ENCODE measurements around the gene CMC1. TPM values are rescaled to one million over a fixed set of nuclear protein-coding genes. Genes with fewer than 3 reads are reported as not detected.

Gene CMC1
- total and polyA plus RNA-seq, 4 donors, result 17.6 to 35.6 (median 26.9) TPM

- H3K4me1 ChIP-seq (ENCODE audit: control insufficient read depth in 5 of 5, insufficient read depth in 5 of 5, low read length in 5 of 5), result no peaks in the 10 kb centered on the region
- no peak for TF ChIP-seq CTCF (IDR thresholded peaks at IDR 0.05; ENCODE audit: control extremely low read depth, extremely low read depth)
- no peaks in the 10 kb centered on the region for H3K27me3 ChIP-seq (ENCODE audit: control insufficient read depth in 3 of 3, insufficient read depth in 3 of 3, low read length in 2 of 3)
- peaks cover 0 to 31% (median 13%) of the 10 kb centered on the region in 4 donors for H3K36me3 ChIP-seq (ENCODE audit: control insufficient read depth in 4 of 4, insufficient read depth in 4 of 4, low read length in 4 of 4)
- H3K27ac ChIP-seq (ENCODE audit: low read depth in 1 of 2, low read length in 1 of 2), result no peak overlapping the region
- no peak for ATAC-seq (ENCODE audit: insufficient read depth, low FRiP score)
- no peaks in the 10 kb centered on the region for H3K9me3 ChIP-seq (ENCODE audit: control insufficient read depth in 4 of 4, insufficient read depth in 3 of 4, low read length in 3 of 4)
- H3K4me3 ChIP-seq, result no peak overlapping the region
- no peak for DNase-seq
- no peak overlapping the region for H3K9ac ChIP-seq (ENCODE audit: insufficient read depth in 1 of 2, low read length in 2 of 2)
Observed at GRCh38 chr3:28320981-28321380, 79.6 kb downstream of the CMC1 start.

DNA sequence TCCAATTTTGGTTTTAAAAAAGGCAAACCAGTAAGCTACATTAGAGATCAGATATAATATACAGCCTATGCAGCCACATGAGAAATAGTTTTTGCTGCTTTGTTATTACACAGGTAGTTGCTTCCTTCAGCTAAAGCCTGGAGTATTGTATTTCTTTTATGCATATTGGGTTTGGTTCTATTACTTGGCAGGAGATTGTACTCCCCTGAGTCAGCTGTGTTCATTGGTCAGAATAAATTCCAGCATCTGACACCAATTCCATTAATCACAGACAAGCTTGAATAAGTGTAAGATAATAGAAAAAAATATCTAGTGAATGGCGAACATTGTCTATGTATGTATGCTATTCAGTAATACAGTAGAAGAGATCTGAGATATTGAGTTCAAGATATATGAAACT, 81.0 kb downstream of the CMC1 start:
- no peak overlapping the region for H3K9ac ChIP-seq (ENCODE audit: insufficient read depth in 1 of 2, low read length in 2 of 2)
- TF ChIP-seq CTCF (IDR thresholded peaks at IDR 0.05; ENCODE audit: control extremely low read depth, extremely low read depth), result no peak
- H3K27ac ChIP-seq (ENCODE audit: low read depth in 1 of 2, low read length in 1 of 2), result no peak overlapping the region
- no peaks in the 10 kb centered on the region for H3K27me3 ChIP-seq (ENCODE audit: control insufficient read depth in 3 of 3, insufficient read depth in 3 of 3, low read length in 2 of 3)
- DNase-seq (no peak), ATAC-seq (ENCODE audit: insufficient read depth, low FRiP score) (no peak)
- peaks cover 2 to 31% (median 13%) of the 10 kb centered on the region in 4 donors for H3K36me3 ChIP-seq (ENCODE audit: control insufficient read depth in 4 of 4, insufficient read depth in 4 of 4, low read length in 4 of 4)
- H3K4me3 ChIP-seq, result no peak overlapping the region
- 96% methylated on average over 1 of the region's 1 CpG for WGBS, 2 donors
- no peaks in the 10 kb centered on the region for H3K9me3 ChIP-seq (ENCODE audit: control insufficient read depth in 4 of 4, insufficient read depth in 3 of 4, low read length in 3 of 4)
- no peaks in the 10 kb centered on the region for H3K4me1 ChIP-seq (ENCODE audit: control insufficient read depth in 5 of 5, insufficient read depth in 5 of 5, low read length in 5 of 5)

DNA sequence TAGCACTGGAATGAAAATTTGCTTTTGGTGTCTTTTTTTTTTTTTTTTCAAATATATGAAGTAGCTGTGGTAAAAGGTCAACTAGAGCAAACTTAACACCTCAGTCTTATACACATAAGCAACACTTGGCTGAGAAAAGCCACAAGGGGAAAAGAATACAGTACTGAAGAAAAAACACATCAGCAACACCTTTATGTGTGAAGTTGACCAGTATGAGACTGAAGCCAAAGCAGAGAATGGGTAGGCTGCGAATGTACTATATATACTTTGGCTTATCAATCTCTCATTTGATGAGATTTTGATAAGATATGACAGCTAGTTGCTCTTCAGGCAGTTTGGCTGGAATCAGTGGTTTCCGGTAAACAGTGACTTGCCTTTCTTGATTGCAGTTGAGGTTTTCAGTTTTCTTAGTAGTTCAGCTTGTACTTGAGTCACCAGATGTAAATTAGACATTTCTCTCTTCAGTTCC, 85.1 kb downstream of the CMC1 start:
- H3K9ac ChIP-seq (ENCODE audit: insufficient read depth in 1 of 2, low read length in 2 of 2), result no peak overlapping the region
- H3K27me3 ChIP-seq (ENCODE audit: control insufficient read depth in 3 of 3, insufficient read depth in 3 of 3, low read length in 2 of 3), result no peaks in the 10 kb centered on the region
- H3K9me3 ChIP-seq (ENCODE audit: control insufficient read depth in 4 of 4, insufficient read depth in 3 of 4, low read length in 3 of 4), result no peaks in the 10 kb centered on the region
- H3K36me3 ChIP-seq (ENCODE audit: control insufficient read depth in 4 of 4, insufficient read depth in 4 of 4, low read length in 4 of 4), result peaks cover 2 to 24% (median 10%) of the 10 kb centered on the region in 4 donors
- no peak for TF ChIP-seq CTCF (IDR thresholded peaks at IDR 0.05; ENCODE audit: control extremely low read depth, extremely low read depth)
- WGBS, 2 donors, result 65 to 82% methylated on average over 2 of the region's 2 CpGs
- H3K4me1 ChIP-seq (ENCODE audit: control insufficient read depth in 5 of 5, insufficient read depth in 5 of 5, low read length in 5 of 5), result no peaks in the 10 kb centered on the region
- no peak for ATAC-seq (ENCODE audit: insufficient read depth, low FRiP score)
- no peak overlapping the region for H3K27ac ChIP-seq (ENCODE audit: low read depth in 1 of 2, low read length in 1 of 2)
- DNase-seq, result no peak
- no peak overlapping the region for H3K4me3 ChIP-seq

All from lung (tissue), 12 donors.